ENCODE data around the gene NEK7. TPM values are rescaled to one million over a fixed set of nuclear protein-coding genes. Genes with fewer than 3 reads are reported as not detected.

NEK7 gene
- total and polyA plus RNA-seq, 9 of the 15 experiments (the other 6 are each of a cell fraction or from before 2014, with no cell fraction given), result 8.5 to 37.3 (median 27.7) TPM

DNA sequence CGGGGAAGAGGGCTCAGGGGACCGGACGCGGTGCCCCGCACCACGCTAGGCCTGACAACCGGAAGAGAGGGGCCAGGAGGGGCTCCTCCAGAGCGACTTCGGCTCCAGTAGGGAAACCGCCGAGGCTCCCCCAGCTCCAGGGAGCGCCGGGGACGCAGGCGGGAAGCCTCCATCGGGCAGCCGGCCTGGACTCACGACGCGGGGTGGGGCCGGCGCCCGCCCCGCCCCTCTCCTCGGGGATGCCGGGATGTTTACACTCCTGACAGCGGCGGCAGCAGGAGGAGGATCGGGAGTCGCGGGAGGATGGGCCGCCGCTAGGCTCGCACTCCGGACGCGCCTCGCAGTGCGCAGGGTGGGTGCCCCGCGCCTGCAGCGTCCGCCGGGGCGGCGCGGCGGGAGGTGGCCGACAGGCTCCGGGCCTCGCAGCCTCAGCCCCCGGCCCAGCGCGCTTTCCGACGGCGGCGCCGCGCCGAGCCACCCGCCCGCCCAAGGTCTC, at the start of gene NEK7 (continued):
- TF ChIP-seq ZNF41 (CRISPR knock-in tag; conservative IDR thresholded peaks at IDR 0.05) (no peak), NFRKB (IDR thresholded peaks at IDR 0.05; ENCODE audit: low read depth) (no peak), EGR1 (conservative IDR thresholded peaks at IDR 0.05) (no peak), CHD1 (IDR thresholded peaks at IDR 0.05; ENCODE audit: low read length) (no peak), KAT7 (CRISPR knock-in tag; IDR thresholded peaks at IDR 0.05; ENCODE audit: borderline replicate concordance) (0 out of 2 replicates have a peak, but pooled peaks have one; percentile 14), POLR2A (conservative IDR thresholded peaks at IDR 0.05) (peak; percentile 75), MEF2D (tag; conservative IDR thresholded peaks at IDR 0.05; ENCODE audit: low read depth) (no peak), ZNF143 (CRISPR knock-in tag; IDR thresholded peaks at IDR 0.05) (no peak), RCOR1 (IDR thresholded peaks at IDR 0.05; ENCODE audit: borderline replicate concordance in 1 of 2, low read depth in 2 of 2, low read length in 2 of 2) (peak in 1 of 2 experiments; percentile 75; a peak in 2 of 4 replicates), ARID1B (IDR thresholded peaks at IDR 0.05) (no peak), IRF2 (CRISPR knock-in tag; IDR thresholded peaks at IDR 0.05) (no peak), TOE1 (IDR thresholded peaks at IDR 0.05; ENCODE audit: borderline replicate concordance) (no peak), TOE1 (CRISPR knock-in tag; IDR thresholded peaks at IDR 0.05; ENCODE audit: borderline replicate concordance, low read depth) (no peak), ZBTB7A (IDR thresholded peaks at IDR 0.05; ENCODE audit: borderline replicate concordance, control insufficient read depth, low read depth, low read length) (no peak), CSDE1 (IDR thresholded peaks at IDR 0.05) (no peak), ZNF274 (IDR thresholded peaks at IDR 0.05; ENCODE audit: borderline replicate concordance, low read depth, low read length) (no peak), HDAC8 (tag; IDR thresholded peaks at IDR 0.05) (no peak)
- TF ChIP-seq, protein P1, sequence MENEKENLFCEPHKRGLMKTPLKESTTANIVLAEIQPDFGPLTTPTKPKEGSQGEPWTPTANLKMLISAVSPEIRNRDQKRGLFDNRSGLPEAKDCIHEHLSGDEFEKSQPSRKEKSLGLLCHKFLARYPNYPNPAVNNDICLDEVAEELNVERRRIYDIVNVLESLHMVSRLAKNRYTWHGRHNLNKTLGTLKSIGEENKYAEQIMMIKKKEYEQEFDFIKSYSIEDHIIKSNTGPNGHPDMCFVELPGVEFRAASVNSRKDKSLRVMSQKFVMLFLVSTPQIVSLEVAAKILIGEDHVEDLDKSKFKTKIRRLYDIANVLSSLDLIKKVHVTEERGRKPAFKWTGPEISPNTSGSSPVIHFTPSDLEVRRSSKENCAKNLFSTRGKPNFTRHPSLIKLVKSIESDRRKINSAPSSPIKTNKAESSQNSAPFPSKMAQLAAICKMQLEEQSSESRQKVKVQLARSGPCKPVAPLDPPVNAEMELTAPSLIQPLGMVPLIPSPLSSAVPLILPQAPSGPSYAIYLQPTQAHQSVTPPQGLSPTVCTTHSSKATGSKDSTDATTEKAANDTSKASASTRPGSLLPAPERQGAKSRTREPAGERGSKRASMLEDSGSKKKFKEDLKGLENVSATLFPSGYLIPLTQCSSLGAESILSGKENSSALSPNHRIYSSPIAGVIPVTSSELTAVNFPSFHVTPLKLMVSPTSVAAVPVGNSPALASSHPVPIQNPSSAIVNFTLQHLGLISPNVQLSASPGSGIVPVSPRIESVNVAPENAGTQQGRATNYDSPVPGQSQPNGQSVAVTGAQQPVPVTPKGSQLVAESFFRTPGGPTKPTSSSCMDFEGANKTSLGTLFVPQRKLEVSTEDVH (IDR thresholded peaks at IDR 0.05; ENCODE audit: low read depth, partially characterized antibody), result no peak
- TF ChIP-seq, protein P2, sequence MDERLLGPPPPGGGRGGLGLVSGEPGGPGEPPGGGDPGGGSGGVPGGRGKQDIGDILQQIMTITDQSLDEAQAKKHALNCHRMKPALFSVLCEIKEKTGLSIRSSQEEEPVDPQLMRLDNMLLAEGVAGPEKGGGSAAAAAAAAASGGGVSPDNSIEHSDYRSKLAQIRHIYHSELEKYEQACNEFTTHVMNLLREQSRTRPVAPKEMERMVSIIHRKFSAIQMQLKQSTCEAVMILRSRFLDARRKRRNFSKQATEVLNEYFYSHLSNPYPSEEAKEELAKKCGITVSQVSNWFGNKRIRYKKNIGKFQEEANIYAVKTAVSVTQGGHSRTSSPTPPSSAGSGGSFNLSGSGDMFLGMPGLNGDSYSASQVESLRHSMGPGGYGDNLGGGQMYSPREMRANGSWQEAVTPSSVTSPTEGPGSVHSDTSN (CRISPR knock-in tag; IDR thresholded peaks at IDR 0.05; ENCODE audit: low read depth), result no peak
- TF ChIP-seq, protein P2 (tag; conservative IDR thresholded peaks at IDR 0.05; ENCODE audit: low read depth), result no peak
- TF ChIP-seq, protein P3, sequence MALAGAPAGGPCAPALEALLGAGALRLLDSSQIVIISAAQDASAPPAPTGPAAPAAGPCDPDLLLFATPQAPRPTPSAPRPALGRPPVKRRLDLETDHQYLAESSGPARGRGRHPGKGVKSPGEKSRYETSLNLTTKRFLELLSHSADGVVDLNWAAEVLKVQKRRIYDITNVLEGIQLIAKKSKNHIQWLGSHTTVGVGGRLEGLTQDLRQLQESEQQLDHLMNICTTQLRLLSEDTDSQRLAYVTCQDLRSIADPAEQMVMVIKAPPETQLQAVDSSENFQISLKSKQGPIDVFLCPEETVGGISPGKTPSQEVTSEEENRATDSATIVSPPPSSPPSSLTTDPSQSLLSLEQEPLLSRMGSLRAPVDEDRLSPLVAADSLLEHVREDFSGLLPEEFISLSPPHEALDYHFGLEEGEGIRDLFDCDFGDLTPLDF (CRISPR knock-in tag; IDR thresholded peaks at IDR 0.05), result no peak
- TF ChIP-seq, protein P4, sequence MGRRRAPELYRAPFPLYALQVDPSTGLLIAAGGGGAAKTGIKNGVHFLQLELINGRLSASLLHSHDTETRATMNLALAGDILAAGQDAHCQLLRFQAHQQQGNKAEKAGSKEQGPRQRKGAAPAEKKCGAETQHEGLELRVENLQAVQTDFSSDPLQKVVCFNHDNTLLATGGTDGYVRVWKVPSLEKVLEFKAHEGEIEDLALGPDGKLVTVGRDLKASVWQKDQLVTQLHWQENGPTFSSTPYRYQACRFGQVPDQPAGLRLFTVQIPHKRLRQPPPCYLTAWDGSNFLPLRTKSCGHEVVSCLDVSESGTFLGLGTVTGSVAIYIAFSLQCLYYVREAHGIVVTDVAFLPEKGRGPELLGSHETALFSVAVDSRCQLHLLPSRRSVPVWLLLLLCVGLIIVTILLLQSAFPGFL (CRISPR knock-in tag; IDR thresholded peaks at IDR 0.05), result peak; percentile 88; the same call in 1 of the 2 replicates
